Forelimb muscle (tissue), 1 donor: ENCODE data around the gene LRP1. TPM values are rescaled to one million over a fixed set of nuclear protein-coding genes. Genes with fewer than 3 reads are reported as not detected.

ENCODE experiments used
- DNase-seq: peaks from one replicate; pipeline ENCODE4 v3.0.0-alpha.2; 2013; ENCODE audit warnings: low read depth
- polyA plus RNA-seq: library from polyadenylated mRNA; unstranded; fragments of 120-200 nt; gene quantifications from one replicate; pipeline ENCODE4 v1.2.1, GENCODE V29; 2013; ENCODE audit not compliant: insufficient read length

The LRP1 gene
- polyA plus RNA-seq, 1 donor, result 95.2 TPM

- no peak for DNase-seq
Measured at GRCh38 chr12:57250541-57250940, 122.3 kb downstream of the LRP1 start.

DNA sequence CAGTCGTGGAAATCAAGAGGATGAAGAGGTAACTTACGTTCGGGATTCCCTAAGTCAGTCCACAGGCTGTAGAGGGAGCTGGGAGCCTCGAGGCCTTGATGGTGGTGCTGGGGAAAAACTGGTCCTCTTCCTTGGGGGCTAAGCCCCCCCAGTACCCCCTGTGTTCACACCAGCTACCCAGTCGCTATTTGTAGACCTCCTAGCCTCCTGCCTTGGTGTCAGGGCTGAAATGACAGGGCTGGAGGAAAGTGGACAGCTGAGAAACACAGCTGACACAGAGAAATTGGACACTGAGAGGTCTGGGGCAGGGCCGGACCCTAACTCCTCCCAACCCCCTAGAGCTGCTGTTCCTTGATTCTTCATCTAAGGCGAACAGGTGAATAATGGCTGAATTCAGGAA lies 122.7 kb downstream of the LRP1 start, which contains the start of gene STAC3:
STAC3 (minus strand) TSS at position 232 of the 400 bp plus-strand sequence. CDS start 1,551 bp downstream, outside the sequence.
- no peak for DNase-seq

GRCh38 chr12:57254506-57255280 lies 126.4 kb downstream of the LRP1 start:
- no peak for DNase-seq

DNA sequence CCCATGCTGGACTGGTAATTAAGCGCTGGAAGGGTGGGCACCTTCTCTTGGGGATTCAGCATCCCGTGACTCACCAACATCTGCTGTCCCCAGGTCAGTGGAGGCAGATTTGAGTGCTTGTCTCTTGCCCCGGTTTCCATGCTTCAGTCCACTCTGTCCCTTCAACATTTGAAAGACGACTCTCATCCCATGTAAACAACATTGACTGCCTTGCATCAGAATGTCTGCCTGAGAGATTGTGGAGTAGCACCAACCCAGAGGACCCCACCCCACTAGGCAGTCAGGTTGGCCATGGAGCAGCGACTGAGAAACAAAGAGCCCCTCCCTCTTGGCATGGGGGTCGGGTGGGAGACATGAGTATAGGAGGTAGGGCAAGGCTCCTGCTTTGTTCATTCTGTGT lies 127.6 kb downstream of the LRP1 start:
- DNase-seq, result no peak

DNA sequence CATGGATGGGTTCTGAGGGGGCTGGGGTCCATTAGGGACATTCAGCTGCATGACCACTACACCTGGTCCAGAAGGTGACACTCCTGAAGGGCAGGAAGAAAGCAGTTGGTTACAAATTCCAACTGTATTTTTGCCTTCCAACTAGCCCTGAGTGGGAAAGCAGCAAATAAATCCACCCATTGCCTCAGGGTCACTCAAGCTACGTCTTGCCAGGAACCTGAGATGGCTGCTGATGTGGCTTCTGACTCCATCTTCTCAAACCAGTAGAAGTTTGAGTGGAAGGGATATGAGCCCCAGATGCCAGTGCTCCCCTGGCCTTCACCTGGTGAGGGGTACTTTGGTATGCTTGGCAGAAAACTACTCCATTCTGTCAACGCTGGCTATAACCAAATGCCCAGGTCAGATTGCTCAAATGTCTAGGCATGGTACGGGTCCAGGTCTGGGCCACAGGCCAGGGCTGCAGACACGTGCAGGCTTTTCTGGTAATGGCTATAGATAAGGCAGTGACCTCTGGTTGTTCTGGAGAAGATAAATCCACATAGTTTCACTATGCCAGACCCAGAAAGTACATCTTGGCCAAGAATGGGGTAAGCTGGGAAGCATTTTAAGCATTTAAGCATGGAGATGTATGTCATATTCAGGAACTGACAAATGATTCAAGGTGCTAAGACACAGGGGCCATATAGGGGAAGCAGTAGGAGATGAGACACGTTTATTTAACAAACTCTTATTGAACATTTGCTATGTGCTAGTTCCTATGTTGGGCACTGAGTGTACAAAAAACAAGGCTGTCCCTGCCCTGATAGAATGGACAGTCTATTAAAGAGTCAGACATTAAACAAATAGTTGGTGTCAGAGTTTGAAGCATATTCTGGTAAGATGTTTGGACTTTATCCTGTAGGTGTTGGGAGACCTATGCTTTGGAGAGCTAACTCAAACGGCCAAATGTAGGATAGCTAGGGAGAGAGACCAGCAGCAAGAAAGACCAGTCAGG lies 131.0 kb downstream of the LRP1 start:
- no peak for DNase-seq

- DNase-seq, result no peak
Measured at GRCh38 chr12:57260366-57260765, 132.1 kb downstream of the LRP1 start.

DNA sequence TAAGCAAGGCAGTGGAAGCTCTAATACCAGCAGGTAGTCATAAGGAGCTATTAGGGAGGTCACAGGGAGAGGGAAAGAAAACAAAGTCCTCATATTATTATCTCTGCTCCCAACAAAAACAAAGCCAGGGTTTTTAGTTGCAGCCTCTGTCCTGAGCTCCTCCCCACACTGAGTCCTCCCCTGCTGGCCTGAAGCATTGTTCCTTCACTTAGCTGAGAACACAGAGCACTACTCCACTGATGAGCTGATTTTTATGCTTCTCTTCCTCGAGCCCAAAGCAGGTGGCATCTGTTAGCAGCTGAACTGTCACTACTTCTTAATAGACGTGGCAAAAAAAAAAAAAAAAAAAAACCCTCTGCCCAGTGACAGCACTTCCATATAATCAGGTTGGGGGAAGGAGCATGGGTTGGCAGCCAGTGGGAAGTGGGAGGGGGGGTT lies 133.2 kb downstream of the LRP1 start:
- no peak for DNase-seq

- no peak for DNase-seq
Measured at GRCh38 chr12:57262126-57262822, 134.0 kb downstream of the LRP1 start.

Other genes starting within 250 kb of the LRP1 start
- gene SDR9C7, start 194.1 kb upstream of the LRP1 start, polyA plus RNA-seq, result 0.46 TPM
- 0.40 TPM for gene RDH16, start 170.9 kb upstream of the LRP1 start, polyA plus RNA-seq
- 4.8 TPM for gene ZBTB39, start 121.9 kb upstream of the LRP1 start, polyA plus RNA-seq
- not detected for gene TAC3, start 112.0 kb upstream of the LRP1 start, polyA plus RNA-seq
- gene MYO1A, start 78.4 kb upstream of the LRP1 start, polyA plus RNA-seq, result 0.23 TPM
- gene NEMP1, start 49.7 kb upstream of the LRP1 start, polyA plus RNA-seq, result 17.3 TPM
- 30.1 TPM for gene NAB2, start 39.4 kb upstream of the LRP1 start, polyA plus RNA-seq
- 32.2 TPM for gene STAT6, start 17.1 kb upstream of the LRP1 start, polyA plus RNA-seq
- gene LRP1-AS, start 19.1 kb downstream of the LRP1 start, polyA plus RNA-seq, result 0.77 TPM
- 2.8 TPM for gene NXPH4, start 88.3 kb downstream of the LRP1 start, polyA plus RNA-seq
- 64.4 TPM for gene SHMT2, start 101.2 kb downstream of the LRP1 start, polyA plus RNA-seq
- 488 TPM for gene STAC3, start 122.7 kb downstream of the LRP1 start, polyA plus RNA-seq